Measurements from ENCODE around the gene CROCC2.

The CROCC2 gene

DNA sequence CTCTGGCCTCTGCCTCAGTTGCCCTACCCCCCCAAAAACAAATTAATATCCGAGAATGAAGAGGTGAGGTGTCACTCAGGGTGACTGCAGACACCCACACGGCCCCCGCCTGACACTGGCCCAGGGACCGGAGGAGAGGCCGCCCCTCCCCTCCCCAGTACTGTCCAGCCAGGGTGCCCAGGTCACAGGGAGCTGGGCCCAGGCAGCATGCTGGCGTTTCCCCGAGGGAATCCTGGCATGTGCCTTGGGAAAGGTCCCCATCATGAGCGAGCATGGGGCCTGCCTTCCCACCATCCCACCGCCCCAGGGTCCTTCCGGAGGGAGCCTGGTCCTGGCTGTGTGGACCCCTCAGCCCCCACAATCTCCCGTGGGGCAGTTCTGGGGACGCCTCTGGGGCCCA lies 13.2 kb upstream of the CROCC2 start:
- no peak for DNase-seq

DNA sequence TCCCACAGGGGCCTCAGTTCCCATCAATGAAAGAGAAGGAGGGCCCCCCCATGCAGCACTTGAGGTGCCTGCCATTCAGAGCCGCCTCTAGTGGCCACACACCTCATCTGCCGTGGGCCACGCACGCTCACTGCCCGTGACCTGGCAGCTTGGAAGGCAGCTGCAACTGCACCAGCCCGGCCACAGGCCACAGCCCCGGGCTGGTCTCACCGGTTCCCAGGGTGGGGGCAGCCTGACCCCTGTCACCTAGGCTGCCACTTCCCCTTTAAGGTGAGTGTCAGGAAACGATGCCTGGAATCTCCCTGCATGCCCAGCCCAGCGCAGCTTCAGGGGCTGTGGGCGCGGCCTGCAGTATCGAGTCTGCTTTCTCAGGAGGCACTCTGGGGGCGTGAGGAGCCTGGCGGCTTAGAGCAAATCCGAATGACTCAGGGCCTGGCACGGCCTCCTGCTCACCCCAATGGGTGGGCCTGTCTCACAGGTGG lies 12.7 kb upstream of the CROCC2 start:
- no peak for DNase-seq

DNA sequence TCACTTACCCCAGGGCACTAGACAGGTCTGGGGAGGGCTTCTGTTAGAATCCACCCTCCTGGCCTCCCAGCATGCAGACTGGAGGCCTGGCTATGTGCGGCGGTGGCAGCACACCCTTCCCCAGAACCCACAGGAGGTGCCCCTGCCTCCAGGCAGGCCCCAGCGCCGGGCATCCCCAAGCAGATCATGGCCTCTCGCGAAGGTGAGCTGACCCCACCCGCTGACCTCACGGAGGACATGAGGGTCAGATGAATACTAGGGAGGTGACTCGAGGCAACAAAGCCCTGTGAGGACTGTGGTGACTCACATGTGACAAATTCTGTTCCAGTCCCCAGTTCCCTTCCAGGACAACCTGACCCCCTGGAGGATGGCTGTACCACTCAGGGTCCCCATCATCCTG lies 12.1 kb upstream of the CROCC2 start:
- DNase-seq, result no peak

DNA sequence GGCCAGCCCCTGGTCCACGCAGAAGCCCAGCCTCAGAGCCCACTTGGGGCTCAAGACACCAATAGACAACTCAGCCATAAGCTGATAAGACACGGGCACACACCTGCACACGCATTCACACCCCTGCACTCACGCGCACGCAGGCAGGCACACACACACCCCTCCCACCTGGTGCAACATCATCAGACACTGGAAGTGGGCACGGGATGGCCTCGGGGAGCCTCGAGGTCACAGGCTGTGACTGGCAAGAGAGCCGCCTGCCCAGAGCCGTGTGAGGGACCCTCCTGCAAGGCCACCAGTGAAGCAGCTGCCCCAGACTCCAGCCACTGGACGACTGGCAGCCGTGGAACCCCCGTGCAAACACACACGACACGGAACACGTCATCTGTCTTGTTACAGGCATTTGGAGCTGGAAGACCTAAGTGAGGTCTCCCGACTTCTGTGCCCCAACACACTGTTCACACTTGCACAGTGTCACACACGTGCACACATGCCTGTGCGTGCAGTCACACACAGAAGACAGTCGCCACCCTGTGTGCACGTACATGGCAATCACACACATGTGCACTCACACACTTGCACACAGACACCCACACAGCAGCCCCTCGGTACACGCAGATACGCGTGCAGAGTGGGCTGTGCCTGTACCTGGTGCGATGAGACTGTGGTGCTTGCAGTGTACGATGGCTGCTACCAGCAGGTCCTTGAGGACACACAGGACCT lies 11.1 kb upstream of the CROCC2 start:
- no peak for DNase-seq

DNA sequence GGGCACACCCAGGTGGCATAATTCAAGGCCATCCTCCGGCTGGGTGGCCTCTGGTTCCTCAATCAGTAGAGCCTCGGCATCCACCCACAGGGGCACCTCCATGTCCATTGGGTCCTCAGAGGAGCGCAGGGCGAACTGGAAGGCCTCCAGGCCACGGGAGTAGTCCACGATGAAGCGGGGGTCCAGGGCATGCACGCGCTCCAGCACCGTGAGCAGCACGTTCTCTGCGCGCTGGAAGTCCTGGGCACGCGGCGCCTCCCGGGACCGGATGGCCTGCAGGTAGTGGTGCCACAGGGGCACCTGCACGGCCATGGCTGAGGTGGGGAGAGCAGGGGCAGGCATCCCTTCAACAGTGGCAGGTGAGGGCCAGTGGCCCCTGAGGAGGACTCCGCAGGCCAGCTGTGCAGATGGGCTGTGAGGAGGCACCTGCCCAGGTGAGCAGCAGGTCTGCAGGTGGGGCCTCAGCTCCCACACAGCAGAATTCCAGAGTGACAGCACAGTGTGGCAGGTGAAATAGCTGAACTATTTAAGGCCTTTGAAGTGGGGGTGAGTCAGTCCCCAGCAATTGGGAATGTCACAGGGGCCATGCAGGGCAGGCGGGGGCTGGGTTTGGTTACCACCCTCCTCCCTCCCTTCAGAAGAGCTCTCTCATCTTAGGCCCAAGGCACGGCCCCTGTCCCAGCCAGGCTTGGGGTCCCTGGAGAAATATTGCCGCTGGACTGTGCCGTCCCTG lies 10.3 kb upstream of the CROCC2 start, which contains the start of gene MAB21L4:
MAB21L4 (minus strand) TSS at position 501 of the 733 bp plus-strand sequence; CDS start at position 342, 159 bp downstream.
- DNase-seq, result no peak

DNA sequence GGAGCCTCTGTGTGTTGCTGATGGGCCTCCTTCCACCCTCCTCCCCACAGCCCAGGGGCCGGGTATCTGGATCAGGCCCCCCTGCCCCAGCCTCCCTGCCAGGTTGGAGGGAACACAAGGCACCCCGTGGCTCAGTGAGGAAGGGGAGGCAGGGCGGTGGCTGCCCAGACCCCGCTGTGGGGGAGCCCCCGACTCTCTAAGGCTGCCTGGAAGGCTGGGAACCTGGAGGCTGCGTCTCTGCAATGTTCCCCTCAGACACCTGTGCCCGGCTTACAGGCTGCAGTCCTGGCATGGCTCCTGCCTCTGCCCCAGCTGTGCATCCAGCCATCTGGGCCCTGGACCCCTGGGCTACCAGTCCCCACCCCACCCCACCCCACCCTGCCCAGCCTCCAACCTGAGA lies 9.7 kb upstream of the CROCC2 start:
- no peak for DNase-seq

DNA sequence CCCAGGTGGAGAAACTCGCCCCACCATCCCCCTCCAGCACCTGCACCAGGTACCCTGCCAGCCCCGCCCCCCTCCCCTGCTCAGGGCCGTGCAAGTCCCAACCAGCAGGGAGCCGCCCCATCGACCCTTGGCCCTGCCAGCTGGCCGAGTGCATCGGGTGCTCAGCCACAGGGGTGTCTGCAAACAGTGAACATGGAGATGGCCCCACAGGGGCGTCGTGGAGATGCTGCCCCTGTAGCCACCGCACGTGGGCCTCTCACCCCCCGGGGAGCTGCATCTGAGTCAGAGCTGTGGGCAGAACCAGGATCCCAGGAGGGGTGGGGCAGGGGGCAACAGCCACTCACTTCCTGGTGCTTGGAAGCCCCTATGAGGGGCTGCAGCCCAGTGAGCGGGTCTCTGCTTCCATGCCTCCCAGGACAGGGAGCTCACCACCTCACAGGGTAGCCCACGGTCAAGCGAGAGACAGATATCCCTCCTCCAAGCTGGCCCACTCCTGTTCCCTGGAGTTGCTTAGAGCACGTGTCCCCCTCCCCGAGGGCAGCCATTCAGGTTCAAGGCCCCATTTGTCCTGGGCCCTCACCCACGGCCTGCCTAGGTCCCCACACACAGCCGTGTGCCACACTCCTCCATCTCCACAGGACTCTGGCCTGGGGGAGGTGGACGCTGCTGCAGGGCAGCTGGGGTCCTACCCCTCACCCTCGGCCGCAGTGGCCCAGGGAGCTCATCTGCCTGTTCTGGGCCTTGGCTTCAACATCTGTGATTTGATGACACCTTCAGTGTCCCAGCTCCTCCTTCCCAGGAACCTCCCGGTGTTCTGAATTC lies 9.1 kb upstream of the CROCC2 start:
- no peak for DNase-seq

DNA sequence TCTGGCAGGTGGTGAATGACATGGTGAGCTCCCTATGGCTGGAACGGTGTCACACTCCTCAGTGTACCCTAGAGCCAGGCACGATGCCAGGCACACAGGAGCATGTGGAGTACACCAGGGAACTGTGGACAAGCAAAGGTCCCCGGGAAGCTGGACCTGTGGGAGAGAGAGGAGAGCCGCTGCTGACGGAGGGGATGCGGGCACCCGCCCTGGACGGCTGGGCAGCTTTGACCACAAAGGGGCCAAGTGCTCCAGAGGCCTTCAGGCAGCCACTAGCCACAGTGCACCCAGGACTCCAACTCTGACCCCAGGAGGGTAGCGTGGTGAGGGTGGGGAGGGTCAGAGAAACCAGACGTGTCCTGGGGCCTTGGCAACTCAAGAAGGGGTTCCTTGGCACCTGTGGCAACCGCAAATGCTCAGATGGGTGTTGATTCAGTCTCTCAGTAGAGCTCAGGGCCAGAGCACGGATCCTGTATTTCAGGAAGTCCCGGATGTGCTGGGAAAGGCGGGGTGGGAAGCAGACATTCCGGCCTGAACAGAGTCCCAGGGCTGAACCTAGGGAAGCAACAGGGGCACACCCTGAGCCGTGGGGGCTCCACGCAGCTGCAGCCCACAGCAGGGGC lies 7.9 kb upstream of the CROCC2 start:
- DNase-seq, result no peak

DNA sequence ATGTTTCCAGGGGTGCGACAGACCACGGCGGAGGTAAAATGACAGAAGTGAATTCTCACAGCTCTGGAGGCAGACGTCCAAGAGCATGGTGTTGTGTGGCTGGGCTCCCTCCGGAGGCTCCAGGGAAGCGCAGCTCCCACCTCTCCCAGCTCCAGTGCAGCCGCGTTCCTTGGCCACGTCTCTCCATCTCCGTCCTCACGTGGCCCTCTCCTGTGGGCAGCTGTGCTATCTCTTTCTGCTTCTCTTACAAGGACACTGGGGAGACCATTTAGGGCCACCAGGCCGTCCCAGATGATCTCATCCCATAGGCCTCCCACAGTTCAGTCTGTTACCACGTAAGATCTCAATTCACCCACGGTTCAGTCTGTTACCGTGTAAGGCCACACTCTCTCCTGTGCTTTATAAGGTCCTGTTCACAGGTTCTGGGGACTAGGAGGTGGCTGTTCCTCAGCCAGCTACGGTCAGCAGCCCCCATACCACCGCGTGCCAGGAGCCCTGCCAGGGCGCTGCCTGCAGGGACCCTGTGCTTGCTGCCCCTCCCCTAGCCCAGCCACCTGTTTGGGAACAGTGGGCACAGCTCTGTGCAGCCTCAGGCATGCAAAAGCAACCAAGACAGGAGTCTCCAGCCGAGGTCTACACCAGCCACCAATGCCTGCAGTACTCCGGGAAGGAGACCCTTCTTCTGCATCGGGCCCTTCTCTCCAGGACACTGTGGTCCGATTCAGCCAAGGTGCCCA lies 7.2 kb upstream of the CROCC2 start:
- DNase-seq, result no peak

DNA sequence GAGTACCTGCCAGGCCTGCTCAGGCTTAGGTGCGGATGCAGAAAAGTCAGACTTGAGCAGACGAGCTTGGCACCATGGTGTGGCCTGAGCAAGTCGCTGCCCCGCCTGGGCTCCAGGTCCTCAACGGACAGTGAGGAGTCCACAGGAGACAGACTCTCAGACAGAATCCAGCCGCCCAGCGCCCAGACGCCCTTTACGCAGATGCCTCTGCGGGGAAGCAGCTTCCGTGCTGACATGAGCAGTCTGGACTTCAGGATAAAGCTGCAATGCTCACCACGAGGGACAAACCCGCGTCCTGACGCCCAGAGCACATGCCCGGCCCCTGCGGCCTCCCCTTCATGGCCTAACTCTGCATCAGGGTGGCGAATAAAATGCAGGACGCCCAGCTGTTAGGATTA lies 6.7 kb upstream of the CROCC2 start:
- no peak for DNase-seq

DNA sequence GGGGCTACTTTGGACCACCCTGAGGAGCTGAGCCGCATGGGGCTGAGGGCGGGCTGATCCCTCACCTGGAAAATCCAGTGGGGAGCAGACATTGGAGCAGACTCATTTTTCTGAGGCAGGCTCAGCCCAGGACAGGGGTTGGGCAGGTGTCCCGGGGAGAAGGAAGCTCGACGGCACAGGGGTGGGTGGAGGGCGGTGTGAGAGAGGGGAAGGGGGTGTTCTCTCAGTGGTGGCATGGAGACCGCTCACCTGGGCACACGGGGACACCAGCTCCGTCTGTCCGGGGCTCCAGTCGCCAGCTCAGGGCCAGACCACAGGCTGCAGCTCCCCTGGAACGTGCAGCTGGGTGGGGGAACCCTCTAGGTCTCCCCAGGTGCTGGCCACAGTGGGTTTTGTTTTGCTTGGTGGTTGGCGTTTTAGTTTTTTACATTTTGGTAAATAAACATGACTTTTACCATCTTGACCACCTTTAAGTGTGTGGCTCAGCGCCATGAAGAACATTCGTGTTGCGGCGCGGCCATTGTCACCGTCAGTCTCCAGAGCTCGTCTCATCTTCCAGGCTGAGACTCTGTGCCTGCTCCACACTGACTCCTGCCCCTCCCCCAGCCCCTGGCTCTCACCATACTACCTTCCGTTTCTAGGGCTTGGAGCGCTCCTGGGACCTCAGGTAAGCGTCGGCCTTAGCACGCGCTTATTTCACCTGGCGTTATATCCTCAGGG lies 5.8 kb upstream of the CROCC2 start:
- DNase-seq, result no peak

DNA sequence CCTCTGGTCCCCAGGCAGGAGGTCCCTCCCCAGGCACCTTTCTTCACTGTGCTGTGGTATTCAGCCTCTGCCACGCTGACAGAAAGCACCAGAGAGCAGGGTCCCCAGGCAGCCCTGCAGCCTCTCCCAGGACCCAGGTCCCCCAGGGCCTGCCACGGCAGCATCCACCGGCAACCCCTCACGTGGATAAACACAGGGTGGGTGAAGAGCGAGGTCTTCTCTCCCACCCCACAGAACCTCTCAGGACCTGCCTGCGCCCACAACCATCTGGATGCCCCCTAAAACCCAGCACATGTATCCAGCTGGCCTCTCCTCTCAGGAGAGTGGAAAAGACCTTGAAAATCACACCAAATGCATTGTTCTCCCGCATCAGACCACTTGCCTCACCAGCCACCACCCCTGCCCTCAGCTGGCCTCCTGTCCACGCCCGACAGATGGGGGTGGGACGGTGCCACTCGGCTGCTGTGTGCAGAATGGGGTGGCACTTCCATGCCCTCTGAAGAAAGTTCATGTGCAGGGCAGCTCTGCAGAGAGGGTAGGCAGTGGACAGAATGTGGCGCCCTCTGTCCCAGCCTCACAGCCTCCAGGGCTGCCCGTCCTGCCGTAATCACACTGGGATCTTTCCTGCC lies 4.0 kb upstream of the CROCC2 start:
- DNase-seq, result no peak

DNA sequence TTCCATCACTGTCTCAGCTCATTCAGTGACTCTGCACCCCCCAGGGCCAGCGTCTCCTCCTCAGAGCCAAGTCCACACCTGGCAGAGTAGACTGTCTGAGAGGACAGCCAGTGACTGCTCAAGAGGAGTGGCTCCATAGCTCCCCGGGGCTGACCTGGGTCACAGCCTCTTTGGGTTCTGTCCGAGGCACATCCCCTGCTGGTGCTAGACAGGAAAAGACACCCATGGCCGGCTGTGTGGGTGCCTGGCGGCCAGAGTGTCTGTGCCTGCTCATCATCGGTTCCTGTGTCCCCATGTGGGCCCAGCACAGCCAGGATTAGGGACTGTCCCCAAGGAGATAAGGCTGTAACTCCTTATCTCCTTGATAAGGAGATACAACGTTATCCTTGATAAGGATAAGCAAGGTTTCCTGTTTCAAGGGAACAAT lies 3.5 kb upstream of the CROCC2 start:
- no peak for DNase-seq

DNA sequence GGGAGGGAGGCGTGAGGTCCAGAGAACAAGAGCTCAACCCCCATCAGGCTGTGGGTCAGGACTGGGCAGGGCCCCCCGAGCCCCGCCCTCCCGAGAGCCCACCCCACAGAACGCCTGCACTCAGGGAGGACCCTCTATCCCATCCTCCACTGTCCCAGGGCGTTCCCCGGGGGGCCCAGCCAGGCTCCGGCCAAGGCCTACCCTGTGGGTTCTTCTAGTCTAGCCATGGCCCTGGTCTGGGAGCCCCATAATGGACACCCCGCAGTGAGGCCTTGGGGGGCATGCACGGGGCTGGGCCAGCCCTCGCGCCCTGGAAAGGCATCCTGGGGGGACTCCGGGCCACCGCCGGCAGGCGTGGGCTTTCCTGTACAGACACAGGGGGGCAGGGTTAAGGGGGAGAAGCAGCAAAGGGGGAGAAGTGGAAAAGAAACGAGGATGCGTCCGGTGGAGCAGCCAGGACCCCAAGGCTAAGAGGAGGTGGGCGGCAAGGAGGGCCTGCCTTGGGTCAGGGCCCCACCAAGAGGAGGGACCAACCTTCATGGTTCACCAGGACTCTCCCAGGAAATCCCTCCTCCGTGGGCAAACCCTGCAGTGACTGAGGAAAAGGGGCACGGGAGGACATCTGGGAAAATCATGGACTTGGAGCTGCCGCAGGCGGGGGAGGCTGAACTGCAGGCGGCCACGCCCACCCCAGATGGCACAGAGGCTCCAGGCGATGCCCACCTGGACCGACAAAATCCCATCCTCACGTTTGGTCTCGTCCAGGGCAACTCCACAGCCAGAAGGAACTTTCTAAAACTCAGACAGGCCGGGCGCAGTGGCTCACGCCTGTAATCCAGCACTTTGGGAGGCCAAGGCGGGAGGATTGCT lies 2.7 kb upstream of the CROCC2 start:
- DNase-seq, result no peak

DNA sequence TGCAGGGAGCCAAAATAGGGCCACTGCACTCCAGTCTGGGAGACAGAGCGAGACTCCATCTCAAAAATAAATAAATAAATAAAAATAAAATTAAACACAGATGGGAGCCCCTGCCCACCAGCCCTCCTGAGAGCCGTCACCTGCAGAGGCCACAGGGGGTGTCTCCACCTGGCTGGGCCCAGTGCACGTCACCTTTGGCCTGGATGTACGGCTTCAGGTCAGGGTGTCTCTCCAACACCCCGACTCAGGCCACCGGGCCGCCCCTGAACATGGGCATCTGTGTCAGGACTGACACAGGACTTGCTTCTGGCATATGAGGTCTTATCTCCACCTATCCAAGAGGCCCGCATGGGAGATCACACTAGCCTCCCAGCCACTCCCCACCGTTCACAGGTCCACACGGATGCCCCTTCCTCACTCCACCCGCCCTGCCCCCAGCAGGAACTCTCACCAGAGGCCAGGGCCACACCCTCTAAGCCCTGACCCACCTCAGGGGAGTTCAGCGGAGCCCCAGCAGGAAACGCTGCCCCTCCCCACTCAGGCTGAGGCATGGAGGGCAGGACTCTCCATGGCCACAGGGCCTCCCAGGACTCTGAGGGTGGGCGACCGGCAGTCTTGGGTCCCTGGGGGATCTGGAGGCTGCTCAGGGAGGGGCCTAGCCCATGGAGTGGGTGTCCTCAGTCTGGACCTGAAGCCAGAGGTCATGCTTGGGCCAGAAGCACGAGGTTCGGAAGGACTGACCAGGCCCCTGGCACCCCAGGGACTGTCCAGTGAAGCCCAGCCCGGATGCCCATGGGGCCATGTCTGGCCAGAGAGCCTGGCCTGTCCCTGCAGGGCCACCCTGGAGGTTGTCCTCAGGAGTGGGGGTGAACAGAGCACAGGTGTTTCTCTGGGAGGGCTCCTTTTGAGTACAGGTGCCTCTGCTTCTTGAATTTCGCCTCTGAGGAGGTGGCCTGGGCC lies 1.6 kb upstream of the CROCC2 start:
- no peak for DNase-seq

DNA sequence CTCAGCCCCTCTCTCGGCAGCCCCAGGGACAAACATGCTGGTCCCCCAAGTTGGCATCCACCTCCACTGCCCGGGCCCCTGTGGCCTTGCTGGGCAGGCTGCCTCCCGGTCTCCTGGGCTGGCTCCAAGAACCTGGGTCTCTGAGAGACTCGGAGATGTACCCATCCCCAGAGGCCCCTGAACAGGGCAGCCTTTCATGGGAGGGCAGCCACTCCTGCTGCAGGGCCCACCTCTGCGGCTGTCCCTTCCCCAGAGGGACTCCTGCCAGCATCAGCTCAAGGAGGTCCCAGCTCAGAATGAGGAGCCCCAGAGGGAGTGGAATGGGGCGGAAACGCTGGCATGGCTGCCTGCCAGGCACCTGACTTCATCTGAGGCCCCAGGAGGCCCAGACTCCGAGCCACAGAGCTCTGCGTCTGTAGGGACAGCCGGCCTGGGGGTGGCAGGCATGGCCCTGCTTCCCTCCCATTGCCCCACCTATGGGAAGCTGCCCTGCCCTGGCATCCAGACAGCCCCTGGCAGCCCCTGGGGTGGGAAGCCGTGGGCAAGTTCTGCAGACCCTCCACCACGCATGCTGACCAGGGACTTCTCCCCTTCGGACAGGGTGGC lies 857 bp upstream of the CROCC2 start:
- no peak for DNase-seq

DNA sequence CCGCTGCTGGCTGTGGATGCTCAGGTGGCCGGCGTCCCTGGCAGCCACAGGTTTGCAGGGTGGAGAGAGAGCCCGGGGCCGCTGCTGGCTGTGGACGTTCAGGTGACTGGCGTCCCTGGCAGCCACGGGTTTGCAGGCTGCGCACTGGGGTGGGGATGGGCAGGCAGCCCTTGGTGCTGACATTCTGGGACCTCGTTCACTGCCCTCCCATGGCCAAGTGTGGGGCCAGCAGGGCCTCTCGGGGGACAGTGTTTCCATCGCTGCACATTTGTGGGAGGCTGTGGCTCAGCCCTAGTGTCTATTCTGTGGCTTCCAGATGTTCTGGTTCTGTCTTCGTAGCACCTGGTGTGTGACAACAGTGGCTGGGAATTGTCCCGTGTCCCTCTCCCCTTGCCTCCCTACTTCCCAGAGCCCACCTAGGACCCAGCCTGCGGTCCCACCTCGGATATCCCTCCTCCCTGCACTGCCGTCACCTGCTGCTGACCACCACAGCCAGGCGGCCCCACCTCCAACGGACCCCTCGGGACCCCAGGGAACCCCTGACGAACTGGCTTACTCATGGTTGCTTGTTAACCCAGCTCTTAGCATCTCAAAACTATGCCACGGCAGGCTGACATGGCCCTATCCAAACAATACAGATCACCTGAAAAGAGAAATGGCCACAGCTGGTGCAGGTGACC lies 915 bp downstream of the CROCC2 start:
- DNase-seq, result no peak
